H1 (cell line): ENCODE measurements around the gene LSM4. TPM values are rescaled to one million over a fixed set of nuclear protein-coding genes. Genes with fewer than 3 reads are reported as not detected.

Experiments used
- CTCF ChIA-PET: fragments of 300-600 bp; sonication (Branson Sonifier 250); formaldehyde crosslinking; loops from one replicate; lab custom pipeline; 2021; ENCODE audit not compliant: partially characterized antibody; lab: Charles Lee
- POLR2A ChIA-PET: fragments of 300-600 bp; sonication (Branson Sonifier 250); formaldehyde crosslinking; loops from one replicate; lab custom pipeline; 2021; ENCODE audit warnings: inconsistent platforms; ENCODE audit not compliant: partially characterized antibody; lab: Charles Lee
- DNase-seq, 2 experiments: peaks; one replicate each; pipeline versions ENCODE4 v3.0.0 to v3.0.0-alpha.2; 2010 to 2022; ENCODE audit warnings: low spot score in 2 of 2, low read depth in 1 of 2, mixed read lengths in 1 of 2
- FAIRE-seq: peaks from 2 replicates; lab custom pipeline; 2011; peaks lifted over from hg19 to GRCh38; lab: Jason Lieb, UNC
- H2AFZ ChIP-seq: 2 replicates; pipeline ENCODE4 v1.8.1; 2012; ENCODE audit warnings: low read length, inconsistent platforms
- H2AK5ac ChIP-seq: 2 replicates; pipeline ENCODE4 v1.6.1; 2013; ENCODE audit warnings: low read depth, low read length
- H2BK120ac ChIP-seq: replicated peaks from 2 replicates; pipeline ENCODE3; 2013; ENCODE audit warnings: low read depth, low read length, inconsistent platforms
- H2BK12ac ChIP-seq: 2 replicates; pipeline ENCODE4 v1.6.1; 2013; ENCODE audit warnings: low read depth, low read length
- H2BK15ac ChIP-seq: 2 replicates; pipeline ENCODE4 v1.6.1; 2013; ENCODE audit warnings: low read length
- H2BK20ac ChIP-seq: 2 replicates; pipeline ENCODE4 v1.6.1; 2013; ENCODE audit warnings: low read length
- H2BK5ac ChIP-seq: 2 replicates; pipeline ENCODE4 v1.6.1; 2013; ENCODE audit warnings: low read depth, low read length
- H3K14ac ChIP-seq: 2 replicates; pipeline ENCODE4 v1.6.1; 2013; ENCODE audit warnings: inconsistent platforms; ENCODE audit not compliant: insufficient read length
- H3K18ac ChIP-seq: 2 replicates; pipeline ENCODE4 v1.6.1; 2013; ENCODE audit warnings: low read length; ENCODE audit errors: extremely low read depth
- H3K23ac ChIP-seq: 2 replicates; pipeline ENCODE4 v1.6.1; 2013; ENCODE audit warnings: inconsistent platforms; ENCODE audit not compliant: insufficient read length
- H3K23me2 ChIP-seq: 2 replicates; pipeline ENCODE4 v1.6.1; 2013; ENCODE audit warnings: low read depth, low read length
- H3K27ac ChIP-seq: 2 replicates; pipeline ENCODE4 v1.6.1; 2011; ENCODE audit warnings: low read depth, low read length, inconsistent platforms
- H3K27me3 ChIP-seq, 4 experiments: replicated peaks in 1 of 4; 1 replicate in 1 of 4; 2 replicates in 3 of 4; pipeline versions ENCODE4 v1.6.1 to v1.8.1; 2011 to 2013; ENCODE audit warnings: low read length in 3 of 4, mild to moderate bottlenecking in 3 of 4, inconsistent platforms in 2 of 4, mixed read lengths in 2 of 4, moderate library complexity in 1 of 4; ENCODE audit not compliant: control insufficient read depth in 3 of 4, insufficient read depth in 3 of 4; ENCODE audit errors: extremely low read depth in 1 of 4
- H3K36me3 ChIP-seq, 4 experiments: 2 replicates each; pipeline versions ENCODE4 v1.6.1 to v1.8.1; 2011 to 2013; ENCODE audit warnings: mild to moderate bottlenecking in 4 of 4, low read length in 3 of 4, moderate library complexity in 2 of 4, control low read depth in 1 of 4, inconsistent platforms in 1 of 4; ENCODE audit not compliant: insufficient read depth in 4 of 4, control insufficient read depth in 2 of 4
- H3K4ac ChIP-seq: replicated peaks from 2 replicates; pipeline ENCODE3; 2013; ENCODE audit warnings: low read length, low read depth, mixed read lengths, inconsistent platforms; ENCODE audit not compliant: insufficient read length
- H3K4me1 ChIP-seq, 4 experiments: replicated peaks in 1 of 4; 1 replicate in 1 of 4; 2 replicates in 3 of 4; pipeline versions ENCODE4 v1.6.1 to v1.8.1; 2011 to 2013; ENCODE audit warnings: low read length in 3 of 4, inconsistent platforms in 2 of 4, mixed read lengths in 1 of 4; ENCODE audit not compliant: insufficient read depth in 4 of 4, control insufficient read depth in 3 of 4
- H3K4me2 ChIP-seq, 2 experiments: 2 replicates each; pipeline versions ENCODE4 v1.6.1 to v1.8.1; 2011 to 2013; ENCODE audit warnings: low read depth in 2 of 2, low read length in 2 of 2, control low read depth in 1 of 2, inconsistent platforms in 1 of 2, mild to moderate bottlenecking in 1 of 2; ENCODE audit not compliant: insufficient read depth in 1 of 2
- H3K4me3 ChIP-seq, 4 experiments: fragments of 200-600, 300-600 bp in 1 of 4; sonication (generic), shearing (Covaris generic), sonication (Bioruptor Twin) in 1 of 4; 2 replicates each; pipeline versions ENCODE4 v1.5.1 to v1.8.1; 2011 to 2016; ENCODE audit warnings: low read length in 4 of 4, low read depth in 3 of 4, control low read depth in 2 of 4, inconsistent platforms in 2 of 4, mild to moderate bottlenecking in 2 of 4, mixed read lengths in 1 of 4, moderate library complexity in 1 of 4; ENCODE audit not compliant: insufficient read depth in 2 of 4; ENCODE audit errors: extremely low read depth in 1 of 4
- H3K56ac ChIP-seq: replicated peaks from 2 replicates; pipeline ENCODE3; 2013; ENCODE audit warnings: low read depth, mild to moderate bottlenecking, mixed read lengths, low read length, inconsistent platforms; ENCODE audit not compliant: insufficient read length
- H3K79me1 ChIP-seq: 2 replicates; pipeline ENCODE4 v1.6.1; 2013; ENCODE audit warnings: low read depth, low read length, control low read depth
- H3K79me2 ChIP-seq, 2 experiments: 2 replicates each; pipeline versions ENCODE4 v1.6.1 to v1.8.1; 2012 to 2013; ENCODE audit warnings: low read length in 2 of 2, mild to moderate bottlenecking in 2 of 2, inconsistent platforms in 1 of 2; ENCODE audit not compliant: insufficient read depth in 2 of 2, control insufficient read depth in 1 of 2
- H3K9ac ChIP-seq, 4 experiments: replicated peaks in 1 of 4; 1 replicate in 1 of 4; 2 replicates in 3 of 4; pipeline versions ENCODE4 v1.6.1 to v1.8.1; 2011 to 2013; ENCODE audit warnings: low read depth in 3 of 4, low read length in 3 of 4, control low read depth in 2 of 4, mild to moderate bottlenecking in 2 of 4, moderate library complexity in 2 of 4, inconsistent platforms in 1 of 4; ENCODE audit errors: extremely low read depth in 1 of 4
- H3K9me3 ChIP-seq, 2 experiments: 2 replicates each; pipeline versions ENCODE4 v1.6.1 to v1.8.1; 2012 to 2013; ENCODE audit warnings: mild to moderate bottlenecking in 2 of 2, moderate library complexity in 2 of 2, control low read depth in 1 of 2, inconsistent platforms in 1 of 2, low read depth in 1 of 2, low read length in 1 of 2, mixed read lengths in 1 of 2; ENCODE audit not compliant: insufficient read depth in 2 of 2
- H4K20me1 ChIP-seq, 2 experiments: replicated peaks in 1 of 2; 2 replicates each; pipeline versions ENCODE3 to v1.8.1; 2011 to 2013; ENCODE audit warnings: inconsistent platforms in 2 of 2, low read length in 2 of 2, mild to moderate bottlenecking in 1 of 2; ENCODE audit not compliant: insufficient read depth in 2 of 2, control insufficient read depth in 1 of 2
- H4K5ac ChIP-seq: 2 replicates; pipeline ENCODE4 v1.6.1; 2013; ENCODE audit warnings: low read length, low read depth, mixed read lengths, inconsistent platforms; ENCODE audit not compliant: insufficient read length
- H4K8ac ChIP-seq: 2 replicates; pipeline ENCODE4 v1.8.0; 2013; ENCODE audit warnings: mild to moderate bottlenecking, moderate library complexity, low read length, inconsistent platforms; ENCODE audit not compliant: insufficient read depth; ENCODE audit errors: extremely low read depth
- H4K91ac ChIP-seq: replicated peaks from 2 replicates; pipeline ENCODE3; 2013; ENCODE audit warnings: low read length, mixed read lengths, inconsistent platforms; ENCODE audit not compliant: insufficient read length
- EGR1 ChIP-seq: IDR thresholded peaks from 2 replicates; pipeline ENCODE4 v1.6.1; 2011; ENCODE audit warnings: low read depth, low read length, borderline replicate concordance
- JUN ChIP-seq: IDR thresholded peaks from 2 replicates; pipeline ENCODE4 v1.6.1; 2011; ENCODE audit warnings: low read depth, mild to moderate bottlenecking, improper control_type of control experiment, low read length
- POU5F1 ChIP-seq: IDR thresholded peaks from 2 replicates; pipeline ENCODE4 v1.6.1; 2011; ENCODE audit warnings: low read depth, mild to moderate bottlenecking, low read length, moderate library complexity
- SP4 ChIP-seq: IDR thresholded peaks from 2 replicates; pipeline ENCODE4 v1.6.1; 2012; ENCODE audit warnings: low read length, inconsistent platforms
- TEAD4 ChIP-seq: IDR thresholded peaks from 2 replicates; pipeline ENCODE4 v1.6.1; 2012; ENCODE audit warnings: low read depth, low read length, inconsistent platforms, mixed read lengths
- WGBS, 2 experiments: shearing (Covaris generic) in 1 of 2; methylation state at CpG; one replicate each; pipeline versions ENCODE4 v1.1.6 to v1.1.7; 2013 to 2015; ENCODE audit warnings: low lambda C conversion rate in 2 of 2, mixed read lengths in 2 of 2, inconsistent platforms in 1 of 2, low coverage in 1 of 2, missing lambda C conversion rate in 1 of 2; ENCODE audit not compliant: insufficient replicate concordance in 2 of 2, insufficient coverage in 1 of 2, insufficient read length in 1 of 2; ENCODE audit errors: extremely low coverage in 1 of 2, missing lambda C conversion rate in 1 of 2; 5-methylcytosine and 5-hydroxymethylcytosine counted together
- polyA plus RNA-seq, 7 experiments: library from polyadenylated mRNA; depleted of rRNA in 3 of 7; stranded (reverse) in 5 of 7; unstranded in 2 of 7; fragments of >200 nt in 5 of 7; fragments of 200-250 nt in 2 of 7; gene quantifications; 1 replicate in 5 of 7; 2 replicates in 1 of 7; 4 replicates in 1 of 7; pipeline versions ENCODE4 v1.2.1 to v1.2.3, GENCODE V29; 2011 to 2013; ENCODE audit warnings: missing spikeins in 2 of 7, mixed read lengths in 2 of 7
- total RNA-seq: library from RNA; stranded (reverse); fragmentation: NEBNext Ultra II Directional; extraction: Animal tissue kit (Norgen Biotek cat#: 25700); gene quantifications from 2 replicates; pipeline ENCODE4 v1.2.1, GENCODE V29; 2021
- TF ChIP-seq, protein P1 (sequence below): IDR thresholded peaks from 2 replicates; pipeline ENCODE4 v1.6.1; 2012; ENCODE audit warnings: inconsistent platforms
- TF ChIP-seq, protein P2 (sequence below): IDR thresholded peaks from 2 replicates; pipeline ENCODE4 v1.6.1; 2012; ENCODE audit warnings: low read length, inconsistent platforms
- TF ChIP-seq, protein P3 (sequence below), 3 experiments: IDR thresholded peaks; 1 replicate in 2 of 3; 2 replicates in 1 of 3; pipeline versions ENCODE4 v1.5.1 to v1.6.1; 2011; ENCODE audit warnings: low read length in 3 of 3, mild to moderate bottlenecking in 3 of 3, inconsistent platforms in 2 of 3, low read depth in 1 of 3, moderate library complexity in 1 of 3; ENCODE audit not compliant: insufficient read depth in 1 of 3; ENCODE audit errors: control extremely low read depth in 1 of 3

The LSM4 gene
- total and polyA plus RNA-seq, 2 of the 8 experiments (the other 6 are each of a cell fraction or from before 2014, with no cell fraction given) = 302 to 319 TPM

DNA sequence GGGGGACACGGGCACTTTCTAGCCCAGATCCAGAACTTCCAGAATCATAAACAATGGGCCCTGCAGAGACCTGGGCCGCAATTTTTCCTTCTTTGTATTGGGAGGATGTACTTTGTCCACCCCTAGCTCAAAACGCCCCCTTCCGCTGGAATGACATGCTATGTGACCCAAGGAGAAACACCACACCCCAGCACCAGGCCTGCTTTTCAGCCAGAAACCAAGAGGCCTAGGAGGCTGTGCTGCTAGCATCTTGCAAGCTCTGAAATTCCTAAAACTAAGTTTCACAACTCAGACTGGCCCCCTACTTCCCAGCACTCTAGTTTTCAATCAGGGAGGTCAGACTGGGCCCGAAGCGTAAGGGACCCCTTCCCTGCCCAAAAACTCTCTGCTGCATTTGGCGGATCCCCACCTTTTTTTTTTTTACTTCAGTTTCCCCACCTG is 538 bp downstream of the LSM4 start:
- H2BK12ac ChIP-seq = no peak overlapping the region
- peaks cover 20 to 45% of the 10 kb centered on the region in 2 experiments for H3K79me2 ChIP-seq
- peaks cover 6 to 9% (median 7%) of the 10 kb centered on the region in 4 experiments for H3K4me1 ChIP-seq
- peak overlapping the region; percentile 98 for H4K8ac ChIP-seq
- no peak overlapping the region for H3K14ac ChIP-seq
- peak overlapping the region; percentile 69 to 74 for H3K4me2 ChIP-seq
- H3K4ac ChIP-seq = peak overlapping the region; percentile 25
- no peak overlapping the region for H2AFZ ChIP-seq
- H2AK5ac ChIP-seq = no peak overlapping the region
- no peaks in the 10 kb centered on the region for H3K9me3 ChIP-seq
- H3K56ac ChIP-seq = no peak overlapping the region
- no peak overlapping the region for H2BK120ac ChIP-seq
- FAIRE-seq (peak; percentile 36), DNase-seq (no peak)
- peaks cover 15% of the 10 kb centered on the region for H3K79me1 ChIP-seq
- WGBS, 2 experiments = 19% methylated on average over 4 of the region's 7 CpGs; no CpG with 5 or more reads in 1 of the 2 experiments
- CTCF ChIA-PET = interaction anchor here (0.7 to 13.7 kb wide), 20 partner anchors 10 to 326 kb away, joined by 3 to 242 read pairs (median 3); partner anchors contain the start of genes IQCN, JUND and SSBP4
- POLR2A ChIA-PET = interaction anchor here (0.6 to 13.8 kb wide), 28 partner anchors 10 to 223 kb away, joined by 3 to 200 read pairs (median 4); partner anchors contain the start of genes GDF15, IQCN and JUND
- peak overlapping the region; percentile 12 for H4K91ac ChIP-seq
- H3K4me3 ChIP-seq = peak overlapping the region; percentile 70 to 82 (median 78)
- H2BK5ac ChIP-seq = no peak overlapping the region
- no peak overlapping the region for H2BK20ac ChIP-seq
- H2BK15ac ChIP-seq = no peak overlapping the region
- H3K23ac ChIP-seq = no peak overlapping the region
- no peaks in the 10 kb centered on the region for H3K23me2 ChIP-seq
- no peaks in the 10 kb centered on the region for H3K27me3 ChIP-seq
- H3K27ac ChIP-seq = peak overlapping the region; percentile 92
- H4K5ac ChIP-seq = peak overlapping the region; percentile 82
- H3K36me3 ChIP-seq = peaks cover 0 to 7% (median 0%) of the 10 kb centered on the region in 4 experiments; a peak in 2 of 8 replicates
- peak overlapping the region; percentile 86 to 91 (median 90) for H3K9ac ChIP-seq
- H4K20me1 ChIP-seq = peaks cover 6 to 15% of the 10 kb centered on the region in 2 experiments
- H3K18ac ChIP-seq = peak overlapping the region; percentile 80; the same call in 1 of the 2 replicates
- TF ChIP-seq, protein P1, sequence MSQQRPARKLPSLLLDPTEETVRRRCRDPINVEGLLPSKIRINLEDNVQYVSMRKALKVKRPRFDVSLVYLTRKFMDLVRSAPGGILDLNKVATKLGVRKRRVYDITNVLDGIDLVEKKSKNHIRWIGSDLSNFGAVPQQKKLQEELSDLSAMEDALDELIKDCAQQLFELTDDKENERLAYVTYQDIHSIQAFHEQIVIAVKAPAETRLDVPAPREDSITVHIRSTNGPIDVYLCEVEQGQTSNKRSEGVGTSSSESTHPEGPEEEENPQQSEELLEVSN = no peak
- TF ChIP-seq POU5F1 (no peak), EGR1 (no peak), SP4 (no peak), JUN (no peak), TEAD4 (0 out of 2 replicates have a peak, but pooled peaks have one; percentile 11)
- TF ChIP-seq, protein P2, sequence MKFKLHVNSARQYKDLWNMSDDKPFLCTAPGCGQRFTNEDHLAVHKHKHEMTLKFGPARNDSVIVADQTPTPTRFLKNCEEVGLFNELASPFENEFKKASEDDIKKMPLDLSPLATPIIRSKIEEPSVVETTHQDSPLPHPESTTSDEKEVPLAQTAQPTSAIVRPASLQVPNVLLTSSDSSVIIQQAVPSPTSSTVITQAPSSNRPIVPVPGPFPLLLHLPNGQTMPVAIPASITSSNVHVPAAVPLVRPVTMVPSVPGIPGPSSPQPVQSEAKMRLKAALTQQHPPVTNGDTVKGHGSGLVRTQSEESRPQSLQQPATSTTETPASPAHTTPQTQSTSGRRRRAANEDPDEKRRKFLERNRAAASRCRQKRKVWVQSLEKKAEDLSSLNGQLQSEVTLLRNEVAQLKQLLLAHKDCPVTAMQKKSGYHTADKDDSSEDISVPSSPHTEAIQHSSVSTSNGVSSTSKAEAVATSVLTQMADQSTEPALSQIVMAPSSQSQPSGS = no peak
- TF ChIP-seq, protein P3, sequence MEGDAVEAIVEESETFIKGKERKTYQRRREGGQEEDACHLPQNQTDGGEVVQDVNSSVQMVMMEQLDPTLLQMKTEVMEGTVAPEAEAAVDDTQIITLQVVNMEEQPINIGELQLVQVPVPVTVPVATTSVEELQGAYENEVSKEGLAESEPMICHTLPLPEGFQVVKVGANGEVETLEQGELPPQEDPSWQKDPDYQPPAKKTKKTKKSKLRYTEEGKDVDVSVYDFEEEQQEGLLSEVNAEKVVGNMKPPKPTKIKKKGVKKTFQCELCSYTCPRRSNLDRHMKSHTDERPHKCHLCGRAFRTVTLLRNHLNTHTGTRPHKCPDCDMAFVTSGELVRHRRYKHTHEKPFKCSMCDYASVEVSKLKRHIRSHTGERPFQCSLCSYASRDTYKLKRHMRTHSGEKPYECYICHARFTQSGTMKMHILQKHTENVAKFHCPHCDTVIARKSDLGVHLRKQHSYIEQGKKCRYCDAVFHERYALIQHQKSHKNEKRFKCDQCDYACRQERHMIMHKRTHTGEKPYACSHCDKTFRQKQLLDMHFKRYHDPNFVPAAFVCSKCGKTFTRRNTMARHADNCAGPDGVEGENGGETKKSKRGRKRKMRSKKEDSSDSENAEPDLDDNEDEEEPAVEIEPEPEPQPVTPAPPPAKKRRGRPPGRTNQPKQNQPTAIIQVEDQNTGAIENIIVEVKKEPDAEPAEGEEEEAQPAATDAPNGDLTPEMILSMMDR (IDR thresholded peaks at IDR 0.05; ENCODE audit: control extremely low read depth in 1 of 3, insufficient read depth in 1 of 3, low read depth in 1 of 3, low read length in 3 of 3) = peak; percentile 19 to 48 (median 38); a peak in 3 of 4 replicates
